Measurements from ENCODE around the gene NLGN1. TPM values are rescaled to one million over a fixed set of nuclear protein-coding genes. Genes with fewer than 3 reads are reported as not detected.

NLGN1 gene
- total and polyA plus RNA-seq, 2 of the 8 experiments (the other 6 are each of a cell fraction or from before 2014, with no cell fraction given): 7.8 to 14.8 TPM

GRCh38 chr3:173734473-173734872 is 336.9 kb downstream of the NLGN1 start (continued):
- TF ChIP-seq ATF3 (IDR thresholded peaks at IDR 0.05; ENCODE audit: insufficient read depth, low read depth, low read length) (no peak), KDM5A (IDR thresholded peaks at IDR 0.05; ENCODE audit: low read length) (no peak), SUZ12 (IDR thresholded peaks at IDR 0.05; ENCODE audit: low read length) (no peak), ZNF274 (IDR thresholded peaks at IDR 0.05; ENCODE audit: borderline replicate concordance, extremely low read depth, low read length) (no peak), SAP30 (IDR thresholded peaks at IDR 0.05; ENCODE audit: insufficient read depth, insufficient replicate concordance, low read length) (no peak), E2F6 (IDR thresholded peaks at IDR 0.05) (no peak), MAX (IDR thresholded peaks at IDR 0.05) (no peak), EP300 (IDR thresholded peaks at IDR 0.05; ENCODE audit: borderline replicate concordance in 1 of 2, low read depth in 2 of 2, low read length in 2 of 2) (no peak)
